ENCODE results near the gene GSX2.
A peak's percentile ranks its signal among the peaks of the same experiment; 100 is the strongest.
"Not testable (repeated sequence)": the region's sequence is repeated elsewhere in the genome, so short reads cannot be mapped to it uniquely, and the experiment has no call there.

The GSX2 gene

DNA sequence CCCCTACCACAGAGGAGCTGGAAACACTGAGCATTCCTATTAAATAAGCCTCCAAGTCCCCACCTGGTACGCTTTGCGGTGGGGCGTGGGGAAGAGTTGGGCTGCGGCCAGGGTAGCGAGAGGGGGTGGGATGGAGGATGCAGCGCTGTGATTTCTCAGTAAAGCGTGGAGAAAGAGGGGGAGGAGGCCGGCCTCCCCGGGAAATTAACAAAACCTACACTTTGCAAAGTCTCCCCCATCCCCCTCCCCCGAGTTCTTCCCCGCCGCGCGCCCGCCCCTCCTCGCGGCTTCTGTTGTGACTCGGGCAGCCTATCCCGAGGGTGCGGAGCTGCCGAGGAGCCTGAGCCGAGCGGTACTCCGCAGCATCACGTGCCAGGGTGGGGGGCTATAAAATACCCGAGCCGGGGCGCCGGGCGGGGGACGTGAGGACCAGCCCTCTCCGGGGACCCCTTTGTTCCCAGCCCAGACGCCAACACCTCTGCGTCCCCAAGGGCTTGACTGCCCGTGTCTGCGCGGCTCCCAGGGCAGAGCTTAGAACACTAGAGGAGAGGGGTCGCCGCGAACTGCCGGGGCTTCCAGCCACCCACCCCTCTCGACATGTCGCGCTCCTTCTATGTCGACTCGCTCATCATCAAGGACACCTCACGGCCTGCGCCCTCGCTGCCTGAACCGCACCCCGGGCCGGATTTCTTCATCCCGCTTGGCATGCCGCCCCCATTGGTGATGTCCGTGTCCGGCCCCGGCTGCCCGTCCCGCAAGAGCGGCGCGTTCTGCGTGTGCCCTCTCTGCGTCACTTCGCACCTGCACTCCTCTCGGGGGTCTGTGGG, at the start of gene GSX2:
Gene GSX2 (plus strand): TSS at position 416 of the 827 bp plus-strand sequence. CDS start 182 bp downstream, at position 598.
- DNase-seq (ENCODE audit: low read depth): no peak

DNA sequence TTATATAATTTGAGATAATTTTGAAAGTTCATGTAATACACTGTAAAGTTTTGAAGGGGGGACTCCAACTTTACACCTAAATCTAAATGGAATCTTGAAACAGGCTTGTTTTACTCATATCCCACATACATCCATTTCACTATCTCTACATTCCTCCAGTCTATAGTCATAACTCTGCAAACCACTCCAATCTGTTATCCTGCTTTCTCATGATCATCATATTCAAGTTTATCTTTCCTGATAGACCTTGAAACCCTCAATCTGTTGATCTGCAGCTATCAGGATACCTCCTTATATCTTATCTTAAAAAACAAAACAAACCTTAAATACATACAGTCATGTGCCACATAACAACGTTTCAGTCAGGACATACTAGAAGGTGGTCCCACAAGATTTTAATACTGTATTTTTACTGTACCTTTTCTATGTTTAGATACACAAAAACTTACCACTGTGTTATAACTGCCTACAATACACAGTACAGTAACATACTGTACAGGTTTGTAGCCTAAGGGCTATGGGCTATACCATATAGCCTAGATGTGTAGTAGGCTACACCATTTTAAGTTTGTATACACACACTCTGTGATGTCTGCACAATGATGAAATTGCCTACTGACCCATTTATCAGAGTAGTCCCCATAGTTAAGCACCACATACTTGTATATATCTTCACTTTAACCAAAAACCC, 49.6 kb upstream of the GSX2 start:
- DNase-seq (ENCODE audit: low read depth): peak; percentile 55

DNA sequence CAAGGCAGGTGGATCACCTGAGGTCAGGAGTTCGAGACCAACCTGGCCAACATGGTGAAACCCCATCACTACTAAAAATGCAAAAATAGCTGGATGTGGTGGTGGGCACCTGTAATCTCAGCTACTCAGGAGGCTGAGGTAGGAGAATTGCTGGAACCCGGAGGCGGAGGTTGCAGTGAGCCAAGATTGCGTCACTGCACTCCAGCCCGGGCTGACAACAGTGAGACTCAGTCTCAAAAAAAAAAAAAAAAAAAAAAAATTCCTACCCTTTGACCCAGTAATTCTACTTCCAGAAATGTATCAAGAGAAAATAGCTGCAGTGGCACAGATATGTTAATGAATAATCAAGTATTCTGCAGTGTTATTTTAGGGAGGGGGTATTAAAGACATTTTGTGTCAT, 46.6 kb upstream of the GSX2 start:
- not testable (repeated sequence) for DNase-seq (ENCODE audit: low read depth)

DNA sequence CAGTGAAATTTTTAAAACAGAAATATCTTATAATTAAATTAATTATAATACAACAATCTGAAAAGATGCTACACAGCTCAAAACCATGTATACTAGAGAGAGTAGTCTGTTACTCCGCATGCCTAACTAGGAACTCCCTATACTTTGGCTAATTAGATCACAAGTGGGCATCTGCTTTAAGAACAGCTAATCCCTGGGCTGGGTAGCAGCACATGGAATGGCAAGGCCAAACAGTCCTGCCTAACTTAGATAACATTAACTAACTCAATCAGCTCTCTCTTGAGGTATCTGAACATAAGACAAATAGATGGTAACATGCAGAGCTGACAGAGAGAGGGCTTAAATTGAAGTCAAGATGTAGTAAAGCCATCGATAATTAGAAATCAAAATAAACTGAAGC, 45.5 kb upstream of the GSX2 start:
- DNase-seq (ENCODE audit: low read depth): no peak

DNA sequence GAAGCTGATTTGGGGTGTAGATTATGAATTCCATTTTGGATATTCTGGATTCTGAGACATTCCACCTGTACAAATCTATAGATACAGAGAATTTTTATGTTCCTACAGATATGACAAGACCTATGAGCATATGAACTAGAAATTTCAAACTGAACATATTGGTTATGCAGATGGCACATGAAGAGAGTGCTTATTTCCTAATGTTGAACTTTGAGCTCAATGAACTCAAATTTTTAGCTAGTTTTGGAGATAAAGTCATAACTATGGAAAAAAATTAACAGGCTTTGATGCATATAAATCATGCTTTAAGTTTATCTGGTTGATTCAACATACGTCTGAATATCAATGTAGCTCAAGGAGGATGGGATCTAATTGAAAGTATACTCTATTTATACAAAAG, 44.5 kb upstream of the GSX2 start:
- no peak for DNase-seq (ENCODE audit: low read depth)

DNA sequence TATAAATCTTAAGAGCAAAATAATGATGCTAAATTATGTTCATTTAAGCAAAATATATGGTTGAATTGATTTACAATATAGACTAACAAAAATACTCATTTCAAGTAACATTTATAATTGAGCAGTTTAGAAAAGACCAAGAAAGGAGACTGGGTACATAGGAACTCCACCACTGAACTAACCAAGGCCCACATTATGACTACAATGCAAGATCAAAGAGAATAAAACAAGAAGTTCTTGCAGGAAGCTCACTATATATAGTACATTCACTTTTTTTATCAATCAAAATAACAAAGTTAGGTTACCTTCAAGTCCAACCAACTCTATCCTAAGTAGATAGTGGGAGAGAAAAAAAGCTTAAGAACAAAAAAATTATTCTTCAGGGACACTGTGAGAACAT, 43.6 kb upstream of the GSX2 start:
- no peak for DNase-seq (ENCODE audit: low read depth)

DNA sequence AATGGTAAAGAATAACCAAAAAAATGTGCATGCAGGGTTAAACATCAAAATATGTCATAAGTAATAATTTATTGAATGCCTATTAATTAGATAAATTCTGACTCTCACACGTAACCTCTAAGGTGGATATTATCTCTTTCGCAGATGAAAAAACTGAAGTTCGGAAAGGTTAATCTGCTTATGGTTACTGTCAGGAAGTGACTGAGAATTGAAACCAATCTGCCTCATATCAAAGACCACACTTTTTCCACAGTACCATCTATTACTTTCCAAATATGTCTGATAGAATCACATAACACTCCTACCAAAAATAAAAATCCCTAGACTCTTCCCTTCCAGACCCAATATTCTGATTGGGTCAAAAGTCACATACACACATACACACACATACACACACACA, 41.8 kb upstream of the GSX2 start:
- no peak for DNase-seq (ENCODE audit: low read depth)

DNA sequence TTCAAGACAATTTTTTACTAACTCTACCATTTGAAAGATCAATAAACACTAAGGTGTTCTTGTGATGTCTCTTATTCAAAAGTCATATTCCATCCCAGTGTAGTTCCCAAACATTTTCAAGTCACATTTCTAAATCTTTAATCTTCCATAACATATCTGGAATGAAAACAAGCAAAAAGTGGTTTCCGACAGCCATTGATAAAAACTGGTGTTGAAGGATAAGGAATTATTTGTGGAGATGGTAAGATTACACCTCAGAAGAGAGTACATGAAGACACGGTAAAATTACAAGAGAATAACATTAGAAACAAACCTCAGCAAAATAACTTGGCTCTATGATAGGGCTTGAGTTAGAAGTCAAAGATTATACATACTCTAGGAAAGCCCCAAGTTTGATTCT, 39.8 kb upstream of the GSX2 start:
- no peak for DNase-seq (ENCODE audit: low read depth)

DNA sequence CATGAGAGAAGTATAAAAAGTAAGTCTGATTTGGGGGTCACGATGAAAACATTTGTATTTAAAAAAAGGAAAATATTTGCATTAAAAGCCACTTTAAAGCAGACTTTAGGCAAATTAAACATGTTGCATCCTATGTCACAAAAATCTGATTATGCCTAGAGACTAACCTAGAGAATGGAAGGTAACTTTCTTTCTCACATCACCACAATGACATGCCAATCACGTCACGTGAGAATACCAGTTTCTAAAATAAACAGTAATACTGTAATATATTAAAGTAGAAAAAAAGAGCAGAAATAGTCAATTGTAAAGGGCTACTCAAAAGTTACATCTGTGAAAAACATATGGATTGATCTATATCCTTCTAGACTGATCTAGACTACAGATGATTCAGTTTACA, 38.9 kb upstream of the GSX2 start:
- no peak for DNase-seq (ENCODE audit: low read depth)

DNA sequence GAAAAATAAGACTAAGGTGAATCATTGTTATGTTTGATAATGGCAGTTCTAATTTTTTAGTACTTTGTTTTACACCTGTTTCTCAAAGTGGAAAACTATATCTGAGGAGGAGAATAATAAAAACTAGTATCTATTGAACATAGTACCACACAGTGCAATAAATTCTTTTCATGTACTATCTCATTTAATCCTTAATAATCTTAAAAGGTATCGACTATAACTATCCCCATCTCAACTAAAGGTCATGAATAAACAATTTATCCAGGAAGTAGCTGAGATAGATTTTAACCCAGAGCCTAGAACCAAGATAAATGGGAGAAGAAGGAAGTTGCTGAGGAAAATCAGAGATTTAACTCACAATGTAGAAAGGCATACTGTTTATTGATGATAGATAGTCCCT, 38.1 kb upstream of the GSX2 start:
- DNase-seq (ENCODE audit: low read depth): no peak

DNA sequence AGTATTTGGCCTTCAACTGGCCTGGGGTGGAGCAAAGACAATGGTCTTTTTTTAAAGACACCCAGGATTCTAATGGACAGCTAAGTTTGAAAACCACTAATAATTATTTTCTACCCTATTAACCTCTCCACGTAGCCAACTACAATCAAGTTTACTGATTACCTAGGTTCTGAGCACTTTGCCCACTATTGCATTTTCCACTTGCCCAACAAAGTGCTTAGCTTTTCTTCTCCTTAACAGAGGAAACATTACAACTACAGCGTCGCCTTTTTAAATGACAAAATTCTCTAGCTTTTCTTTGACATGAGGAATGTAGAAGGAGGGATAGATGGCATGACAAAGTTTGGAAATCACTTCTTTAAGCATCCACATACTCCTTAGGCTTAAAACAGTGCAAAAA, 37.6 kb upstream of the GSX2 start:
- DNase-seq (ENCODE audit: low read depth): no peak

DNA sequence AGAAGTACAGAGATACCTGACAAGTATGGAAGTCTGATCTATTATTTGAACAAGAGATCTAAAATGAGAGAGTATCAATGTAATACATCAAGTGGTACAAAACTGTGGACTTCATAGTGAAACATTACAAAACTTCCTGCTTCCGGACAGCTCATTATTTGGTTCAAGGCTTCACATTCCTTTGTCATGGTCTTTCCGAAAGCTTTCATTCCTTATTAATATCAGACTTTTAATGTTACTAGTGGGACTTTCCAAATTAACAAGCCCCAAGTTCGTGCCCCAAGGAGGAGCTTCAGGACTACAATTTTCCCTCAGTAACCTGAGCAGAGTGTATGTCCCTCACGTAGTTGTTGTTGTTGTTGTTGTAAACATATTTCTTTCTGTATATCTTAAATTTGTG, 36.7 kb upstream of the GSX2 start:
- no peak for DNase-seq (ENCODE audit: low read depth)

DNA sequence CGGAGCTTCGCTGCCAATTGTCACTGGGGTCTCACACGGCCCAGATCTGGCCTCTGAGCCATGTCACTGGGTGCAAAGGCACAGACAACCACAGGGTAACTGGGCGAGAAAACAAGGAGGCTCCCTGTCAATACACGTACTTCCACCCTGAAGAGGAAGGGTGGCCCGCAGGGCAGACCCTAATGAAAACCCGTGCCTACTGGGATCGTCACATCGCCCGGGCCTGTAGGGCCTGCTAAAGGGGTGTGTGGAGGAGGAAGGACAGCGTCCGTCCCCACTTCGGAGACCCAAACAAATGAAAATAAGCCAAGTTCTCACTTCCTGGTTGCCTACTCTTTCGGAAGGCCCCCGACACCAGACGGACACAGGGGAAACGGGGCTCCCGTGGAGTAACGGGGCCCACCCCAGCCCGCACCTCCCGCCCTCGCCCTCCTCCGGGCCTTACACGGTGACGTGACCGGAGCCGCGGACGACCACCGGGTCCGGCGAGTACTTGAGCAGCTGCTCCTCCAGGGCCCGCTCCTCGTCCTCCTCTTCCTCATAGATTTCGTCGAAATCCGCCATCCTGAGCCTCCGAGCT, 36.1 kb upstream of the GSX2 start:
- DNase-seq (ENCODE audit: low read depth): no peak

DNA sequence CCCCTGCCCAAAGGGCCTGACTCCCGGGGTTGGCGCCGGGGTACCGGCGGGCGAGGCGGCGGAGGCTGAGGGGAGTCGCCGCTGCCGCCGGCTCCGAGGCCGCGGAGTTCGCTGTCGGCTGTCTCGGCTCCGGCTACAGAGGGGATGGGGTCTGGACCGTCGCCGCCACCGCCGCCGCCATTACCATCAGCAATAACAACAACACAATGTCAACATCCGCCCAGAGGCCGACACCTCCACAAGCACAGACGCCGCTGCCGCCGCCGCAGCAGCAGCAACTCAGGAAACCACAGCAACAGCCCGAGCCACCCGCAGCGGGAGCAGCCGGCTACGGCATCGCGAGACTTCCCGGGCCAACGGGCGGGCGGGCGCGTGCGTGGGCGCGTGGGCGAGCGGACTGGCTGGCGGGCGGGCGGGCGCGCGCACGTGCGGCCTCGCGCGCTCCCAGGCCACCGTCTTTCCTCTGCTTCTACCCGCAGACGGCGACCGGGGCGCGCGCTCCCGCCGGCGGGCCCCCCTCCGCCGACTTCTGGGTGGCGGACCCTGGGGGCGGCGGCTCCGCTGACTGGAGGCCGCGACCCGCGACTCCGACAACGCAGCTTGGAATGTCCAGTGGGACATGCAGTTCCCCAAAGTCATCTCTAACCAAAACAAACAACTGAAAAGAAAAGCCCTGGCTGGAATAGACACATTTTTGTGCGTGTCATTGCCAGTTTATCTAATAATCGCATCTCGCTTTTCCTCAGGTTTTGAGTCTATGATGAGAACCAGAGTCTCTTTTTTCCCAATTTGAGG, 35.4 kb upstream of the GSX2 start, which contains the start of gene CHIC2:
Gene CHIC2 (minus strand): TSS at position 289 of the 795 bp plus-strand sequence. CDS start 305 bp downstream, outside the sequence.
- no peak for DNase-seq (ENCODE audit: low read depth)

DNA sequence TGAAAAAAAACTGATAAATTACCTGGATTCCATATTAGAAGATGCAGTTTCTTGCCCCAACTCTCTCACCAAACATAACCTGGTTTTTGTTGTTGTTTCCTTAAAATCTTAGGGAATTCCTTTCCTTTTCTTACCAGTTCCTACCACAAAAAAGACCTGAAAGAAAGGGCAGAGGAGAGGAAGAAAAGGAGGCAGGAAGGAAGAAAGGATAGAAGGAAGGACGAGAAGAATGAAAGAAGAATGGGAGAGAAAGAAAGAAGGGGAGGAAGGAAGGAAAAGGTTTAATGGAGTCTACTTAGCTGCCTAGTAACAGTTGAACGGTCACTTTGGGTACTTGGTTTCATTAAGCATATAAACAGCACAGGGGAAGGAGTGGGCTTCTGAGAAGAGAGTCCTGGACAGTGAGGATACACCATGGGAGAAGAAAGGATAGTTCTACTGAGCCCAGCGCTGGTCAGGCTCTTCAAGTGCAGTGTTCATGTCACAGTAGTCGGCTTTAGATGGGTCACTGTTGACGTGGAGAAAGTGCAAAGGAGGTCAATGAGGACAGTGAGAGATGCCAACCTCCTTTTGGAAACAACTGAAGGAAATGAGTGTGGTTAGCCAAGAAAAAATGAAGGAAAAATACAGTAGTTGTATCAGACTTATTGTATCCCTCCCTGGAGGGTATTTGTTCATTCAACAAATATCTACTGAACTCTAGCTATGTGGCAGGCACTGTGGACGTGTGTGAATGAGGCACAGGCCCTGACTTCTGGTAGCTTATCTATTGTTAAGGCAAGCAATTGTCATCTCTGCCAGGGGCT, 34.5 kb upstream of the GSX2 start:
- DNase-seq (ENCODE audit: low read depth): no peak

DNA sequence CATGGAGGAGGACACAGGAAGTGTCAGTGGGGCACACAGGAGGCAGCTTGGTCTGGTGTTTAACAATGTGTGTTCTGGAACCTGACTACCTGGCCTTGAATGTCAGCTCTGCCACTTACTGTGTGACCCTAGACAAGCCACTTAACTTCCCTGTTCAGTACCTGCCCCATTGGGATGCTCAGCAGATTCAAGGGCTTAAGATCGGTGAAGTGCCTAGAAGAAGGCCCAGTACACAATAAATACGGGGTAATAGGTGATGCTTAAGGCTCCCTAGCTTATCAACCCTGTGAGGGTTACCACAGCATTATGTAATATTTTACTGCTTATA, 33.9 kb upstream of the GSX2 start:
- no peak for DNase-seq (ENCODE audit: low read depth)

DNA sequence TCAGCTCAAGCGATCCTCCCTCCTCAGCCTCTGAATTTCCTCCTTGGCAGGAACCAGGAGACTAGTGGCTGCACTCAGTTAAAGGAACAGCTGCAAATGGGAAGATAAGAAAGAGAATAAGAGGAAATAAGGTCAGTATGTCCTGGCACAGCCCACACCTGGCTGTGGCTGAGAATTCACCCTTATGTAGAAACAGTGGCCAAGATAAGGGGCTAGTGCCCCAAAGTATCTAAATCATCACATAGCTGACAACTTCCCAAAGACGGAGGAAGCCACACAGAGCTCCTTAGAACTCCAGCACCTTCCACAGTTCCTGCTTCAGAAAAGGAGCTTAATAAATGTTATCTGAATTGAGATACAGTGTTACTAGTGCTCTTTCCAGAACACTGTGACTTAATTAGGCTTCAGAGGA, 33.2 kb upstream of the GSX2 start:
- DNase-seq (ENCODE audit: low read depth): no peak

DNA sequence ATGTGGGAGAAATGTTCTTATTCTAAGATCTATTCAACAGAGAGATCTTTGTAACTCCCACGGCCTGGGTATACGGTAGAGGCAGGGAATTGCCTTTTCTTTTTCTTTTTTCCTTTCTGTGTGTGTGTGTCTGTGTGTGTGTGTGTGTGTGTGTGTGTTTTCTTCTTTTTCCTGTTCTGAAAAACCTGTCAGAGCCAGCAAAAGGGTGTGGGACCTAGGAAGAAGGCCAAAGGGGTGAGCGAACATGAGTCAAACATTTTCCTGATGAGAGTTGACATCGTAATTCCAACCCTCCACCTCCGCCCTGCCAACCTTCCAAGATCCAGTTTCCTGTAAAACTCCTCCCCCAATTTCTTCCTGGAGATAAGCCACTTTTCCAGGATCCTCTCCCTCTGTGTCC, 32.8 kb upstream of the GSX2 start:
- no peak for DNase-seq (ENCODE audit: low read depth)

DNA sequence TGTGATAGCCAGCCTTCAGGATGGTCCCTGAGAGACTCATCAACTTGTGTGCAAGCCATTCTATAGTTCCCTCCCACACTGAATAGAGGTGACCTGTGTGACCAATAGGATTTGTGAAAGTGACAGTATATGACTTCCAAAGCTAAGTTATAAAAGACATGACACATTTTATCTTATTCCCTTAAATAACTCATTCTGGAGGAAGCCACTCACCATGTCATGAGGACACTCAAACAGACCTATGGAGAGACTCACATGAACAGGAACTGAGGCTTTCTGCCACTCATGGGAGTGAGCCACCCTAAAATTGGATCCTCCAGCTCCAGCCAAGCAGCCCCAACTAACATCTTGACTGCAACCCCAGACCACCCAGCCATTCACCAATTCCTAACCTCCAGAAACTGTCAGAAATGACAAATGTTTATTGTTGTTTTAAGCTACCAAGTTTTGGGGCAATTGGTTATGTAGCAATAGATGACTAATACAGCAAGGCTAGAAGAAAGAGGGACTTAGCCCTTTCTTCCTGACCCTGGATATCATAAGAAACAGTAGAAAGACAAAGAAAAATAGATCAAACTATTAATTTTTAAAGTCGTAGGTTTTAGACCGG, 26.6 kb upstream of the GSX2 start:
- no peak for DNase-seq (ENCODE audit: low read depth)

DNA sequence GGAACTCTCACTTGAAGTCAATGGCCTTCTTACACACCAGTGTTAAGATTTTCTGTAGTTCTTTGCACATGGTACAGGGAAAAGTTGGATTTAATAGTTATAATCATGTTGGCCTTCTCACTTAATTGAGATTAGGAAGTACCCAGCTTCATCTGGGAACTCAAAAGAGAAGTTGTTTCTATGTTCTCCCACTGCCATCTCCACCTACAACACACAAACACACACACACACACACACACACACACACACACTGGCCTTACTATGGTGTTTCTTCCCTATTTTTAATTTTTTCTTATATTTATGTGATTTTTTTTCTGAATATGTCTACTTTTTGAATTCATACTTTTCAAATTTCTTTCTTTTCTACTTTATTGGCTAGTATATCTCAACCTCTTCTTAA, 25.6 kb upstream of the GSX2 start:
- no peak for DNase-seq (ENCODE audit: low read depth)

DNA sequence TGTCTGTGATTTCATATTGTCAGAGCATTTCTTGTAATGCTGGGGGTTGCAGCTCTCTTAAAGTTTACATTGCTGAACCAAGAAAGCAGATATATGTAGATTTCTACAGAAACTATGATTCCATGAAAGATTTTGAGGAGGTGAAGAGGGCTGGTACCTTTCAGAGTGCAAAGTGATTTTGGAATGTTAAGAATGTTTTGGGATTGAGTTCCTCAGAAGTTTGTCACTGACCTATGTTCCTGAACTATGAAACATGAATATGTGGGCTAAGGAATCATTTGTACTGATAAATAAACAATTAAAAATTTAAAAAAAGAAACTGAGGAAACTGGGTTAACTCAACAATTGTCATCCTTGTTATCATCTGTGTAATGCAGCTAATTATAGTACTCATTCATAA, 23.3 kb upstream of the GSX2 start:
- DNase-seq (ENCODE audit: low read depth): peak; percentile 40

Measured in HS-5 (cell line).